A549 (cell line): ENCODE results near the gene SLC24A4.

Experiments used
- BHLHE40 ChIP-seq: IDR thresholded peaks from 2 replicates; pipeline ENCODE4 v1.6.1; 2012; ENCODE audit warnings: low read depth, low read length, inconsistent platforms
- CEBPB ChIP-seq, 2 experiments: fragments of >200 bp in 1 of 2; sonication (Bioruptor Twin) in 1 of 2; formaldehyde crosslinking in 1 of 2; IDR thresholded peaks; 2 replicates each; pipeline ENCODE4 v1.6.1; 2012 to 2016
- JUN ChIP-seq, 2 experiments: fragments of >200 bp; sonication (Bioruptor Twin); formaldehyde crosslinking; IDR thresholded peaks; 2 replicates in 1 of 2; 3 replicates in 1 of 2; pipeline ENCODE4 v1.6.1; 2016 to 2017
- KDM1A ChIP-seq: fragments of 200-600 bp; sonication (generic); IDR thresholded peaks from 2 replicates; pipeline ENCODE4 v1.6.1; 2016; ENCODE audit warnings: low read depth, mild to moderate bottlenecking
- MAFK ChIP-seq: fragments of 450-650 bp; IDR thresholded peaks from 2 replicates; pipeline ENCODE4 v1.6.1; 2014; ENCODE audit not compliant: partially characterized antibody
- MAZ ChIP-seq: fragments of 150-350 bp; IDR thresholded peaks from 2 replicates; pipeline ENCODE4 v1.6.1; 2014; ENCODE audit warnings: antibody characterized with exemption, low read depth, low read length, borderline replicate concordance
- NFE2L2 ChIP-seq: fragments of 150-350 bp; conservative IDR thresholded peaks from 2 replicates; pipeline ENCODE4 v1.6.1; 2014; ENCODE audit warnings: low read length
- RAD21 ChIP-seq, 2 experiments: fragments of >200 bp in 1 of 2; sonication (Bioruptor Twin) in 1 of 2; formaldehyde crosslinking in 1 of 2; IDR thresholded peaks in 1 of 2; conservative IDR thresholded peaks in 1 of 2; 2 replicates in 1 of 2; 3 replicates in 1 of 2; pipeline ENCODE4 v1.6.1; 2012 to 2018; ENCODE audit warnings: inconsistent platforms in 1 of 2
- ZC3H11A ChIP-seq: fragments of 450-650 bp; IDR thresholded peaks from 2 replicates; pipeline ENCODE4 v1.6.1; 2014; ENCODE audit warnings: antibody characterized with exemption, mild to moderate bottlenecking
- TF ChIP-seq, protein P1 (sequence below): IDR thresholded peaks from 2 replicates; pipeline ENCODE4 v1.6.1; 2012
- TF ChIP-seq, protein P2 (sequence below): fragments of >200 bp; sonication (Bioruptor Twin); formaldehyde crosslinking; IDR thresholded peaks from 3 replicates; pipeline ENCODE4 v1.5.1; 2016

DNA sequence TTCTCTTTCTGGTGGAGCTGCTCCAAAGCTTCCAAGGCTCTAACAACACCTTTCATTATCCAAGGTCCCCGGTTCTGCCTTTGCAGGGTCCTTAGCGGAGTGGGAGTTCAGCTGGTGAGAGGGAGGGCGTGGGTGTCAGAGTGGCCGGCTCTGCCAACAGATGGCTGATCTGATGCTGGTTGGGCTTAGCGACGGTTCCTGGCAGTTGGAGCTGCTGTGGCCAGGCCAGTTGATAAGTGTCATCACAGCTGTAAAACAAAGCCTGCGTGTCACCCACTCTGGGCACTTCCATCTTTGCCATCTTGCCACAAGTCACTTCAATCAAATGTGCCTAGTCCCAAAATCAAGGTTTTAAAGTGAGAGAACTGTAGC is 226.9 kb downstream of the SLC24A4 start:
- TF ChIP-seq, protein P1, sequence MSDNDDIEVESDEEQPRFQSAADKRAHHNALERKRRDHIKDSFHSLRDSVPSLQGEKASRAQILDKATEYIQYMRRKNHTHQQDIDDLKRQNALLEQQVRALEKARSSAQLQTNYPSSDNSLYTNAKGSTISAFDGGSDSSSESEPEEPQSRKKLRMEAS = no peak
- TF ChIP-seq, protein P2, sequence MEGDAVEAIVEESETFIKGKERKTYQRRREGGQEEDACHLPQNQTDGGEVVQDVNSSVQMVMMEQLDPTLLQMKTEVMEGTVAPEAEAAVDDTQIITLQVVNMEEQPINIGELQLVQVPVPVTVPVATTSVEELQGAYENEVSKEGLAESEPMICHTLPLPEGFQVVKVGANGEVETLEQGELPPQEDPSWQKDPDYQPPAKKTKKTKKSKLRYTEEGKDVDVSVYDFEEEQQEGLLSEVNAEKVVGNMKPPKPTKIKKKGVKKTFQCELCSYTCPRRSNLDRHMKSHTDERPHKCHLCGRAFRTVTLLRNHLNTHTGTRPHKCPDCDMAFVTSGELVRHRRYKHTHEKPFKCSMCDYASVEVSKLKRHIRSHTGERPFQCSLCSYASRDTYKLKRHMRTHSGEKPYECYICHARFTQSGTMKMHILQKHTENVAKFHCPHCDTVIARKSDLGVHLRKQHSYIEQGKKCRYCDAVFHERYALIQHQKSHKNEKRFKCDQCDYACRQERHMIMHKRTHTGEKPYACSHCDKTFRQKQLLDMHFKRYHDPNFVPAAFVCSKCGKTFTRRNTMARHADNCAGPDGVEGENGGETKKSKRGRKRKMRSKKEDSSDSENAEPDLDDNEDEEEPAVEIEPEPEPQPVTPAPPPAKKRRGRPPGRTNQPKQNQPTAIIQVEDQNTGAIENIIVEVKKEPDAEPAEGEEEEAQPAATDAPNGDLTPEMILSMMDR = no peak
- TF ChIP-seq MAZ (no peak), NFE2L2 (no peak), KDM1A (no peak), ZC3H11A (no peak), JUN (IDR thresholded peaks at IDR 0.05) (no peak), MAFK (no peak), CEBPB (IDR thresholded peaks at IDR 0.05) (no peak), RAD21 (conservative IDR thresholded peaks at IDR 0.05 in 1 of 2, IDR thresholded peaks at IDR 0.05 in 1 of 2) (no peak), BHLHE40 (no peak)
